ENCODE measurements around the gene TPPP3.

Gene TPPP3

GRCh38 chr16:67423611-67424260 is 30.4 kb upstream of the TPPP3 start:
- no peaks in the 10 kb centered on the region for H3K36me3 ChIP-seq (replicated peaks; ENCODE audit: insufficient read depth, low read length)
- H4K20me1 ChIP-seq (ENCODE audit: insufficient read depth, low read length), result no peaks in the 10 kb centered on the region
- no peak overlapping the region for H3K27ac ChIP-seq (ENCODE audit: low read length)
- no peak overlapping the region for H2AFZ ChIP-seq (ENCODE audit: low read length)
- H3K27me3 ChIP-seq (replicated peaks; ENCODE audit: insufficient read depth, low read length), result peaks cover 55% of the 10 kb centered on the region
- no peaks in the 10 kb centered on the region for H3K79me2 ChIP-seq (ENCODE audit: low read length)
- H3K4me3 ChIP-seq (ENCODE audit: low read length), result no peak overlapping the region
- no peak overlapping the region for H3K4me2 ChIP-seq (ENCODE audit: low read depth, low read length)
- H3K9me3 ChIP-seq (replicated peaks; ENCODE audit: insufficient read depth, low read length), result no peaks in the 10 kb centered on the region
- no peaks in the 10 kb centered on the region for H3K4me1 ChIP-seq (ENCODE audit: low read length)
- TF ChIP-seq CTCF (IDR thresholded peaks at IDR 0.05; ENCODE audit: low read length), result no peak
- TF ChIP-seq EZH2 (optimal IDR thresholded peaks at IDR 0.05; ENCODE audit: low read depth, low read length), result no peak
- TF ChIP-seq EZH2phosphoT487 (IDR thresholded peaks at IDR 0.05; ENCODE audit: low read length), result no peak
- H3F3A ChIP-seq (ENCODE audit: insufficient read depth, low read length), result no peaks in the 10 kb centered on the region
- no peak for DNase-seq
- H3K9ac ChIP-seq (ENCODE audit: low read length), result no peak overlapping the region
- H3K9me2 ChIP-seq (replicated peaks; ENCODE audit: insufficient read depth, low read length), result no peaks in the 10 kb centered on the region

- Histone ChIP-seq H3K27me3 (replicated peaks; ENCODE audit: insufficient read depth, low read length) (peaks cover 51% of the 10 kb centered on the region), H4K20me1 (ENCODE audit: insufficient read depth, low read length) (no peaks in the 10 kb centered on the region), H3F3A (ENCODE audit: insufficient read depth, low read length) (no peaks in the 10 kb centered on the region), H3K79me2 (ENCODE audit: low read length) (no peaks in the 10 kb centered on the region), H3K9me2 (replicated peaks; ENCODE audit: insufficient read depth, low read length) (no peaks in the 10 kb centered on the region), H3K27ac (ENCODE audit: low read length) (no peak overlapping the region), H3K9me3 (replicated peaks; ENCODE audit: insufficient read depth, low read length) (no peaks in the 10 kb centered on the region), H3K4me2 (ENCODE audit: low read depth, low read length) (no peak overlapping the region), H2AFZ (ENCODE audit: low read length) (no peak overlapping the region), H3K4me3 (ENCODE audit: low read length) (no peak overlapping the region), H3K4me1 (ENCODE audit: low read length) (no peaks in the 10 kb centered on the region), H3K9ac (ENCODE audit: low read length) (no peak overlapping the region), H3K36me3 (replicated peaks; ENCODE audit: insufficient read depth, low read length) (no peaks in the 10 kb centered on the region)
- TF ChIP-seq CTCF (IDR thresholded peaks at IDR 0.05; ENCODE audit: low read length) (no peak), EZH2 (optimal IDR thresholded peaks at IDR 0.05; ENCODE audit: low read depth, low read length) (no peak), EZH2phosphoT487 (IDR thresholded peaks at IDR 0.05; ENCODE audit: low read length) (no peak)
- DNase-seq, result no peak
Measured at GRCh38 chr16:67423015-67423414, 29.7 kb upstream of the TPPP3 start.

- Histone ChIP-seq H3K4me2 (ENCODE audit: low read depth, low read length) (no peak overlapping the region), H3K9me2 (replicated peaks; ENCODE audit: insufficient read depth, low read length) (no peaks in the 10 kb centered on the region), H3K4me3 (ENCODE audit: low read length) (no peak overlapping the region), H3K79me2 (ENCODE audit: low read length) (no peaks in the 10 kb centered on the region), H3K27ac (ENCODE audit: low read length) (no peak overlapping the region), H3F3A (ENCODE audit: insufficient read depth, low read length) (no peaks in the 10 kb centered on the region), H3K36me3 (replicated peaks; ENCODE audit: insufficient read depth, low read length) (no peaks in the 10 kb centered on the region), H3K9ac (ENCODE audit: low read length) (no peak overlapping the region), H2AFZ (ENCODE audit: low read length) (no peak overlapping the region), H4K20me1 (ENCODE audit: insufficient read depth, low read length) (no peaks in the 10 kb centered on the region), H3K9me3 (replicated peaks; ENCODE audit: insufficient read depth, low read length) (no peaks in the 10 kb centered on the region), H3K4me1 (ENCODE audit: low read length) (0 out of 2 replicates have a peak, but pooled peaks cover 3% of the 10 kb centered on the region), H3K27me3 (replicated peaks; ENCODE audit: insufficient read depth, low read length) (peaks cover 48% of the 10 kb centered on the region)
- no peak for TF ChIP-seq CTCF (IDR thresholded peaks at IDR 0.05; ENCODE audit: low read length)
- no peak for TF ChIP-seq EZH2 (optimal IDR thresholded peaks at IDR 0.05; ENCODE audit: low read depth, low read length)
- no peak for TF ChIP-seq EZH2phosphoT487 (IDR thresholded peaks at IDR 0.05; ENCODE audit: low read length)
- DNase-seq, result no peak
Measured at GRCh38 chr16:67421030-67421429, 27.7 kb upstream of the TPPP3 start.

Data from MM.1S (cell line).